Retinal pigment epithelial cell (primary cell): Measurements from ENCODE around the gene CAMSAP3.

Source experiments
- DNase-seq: peaks from one replicate; pipeline ENCODE4 v3.0.0-alpha.2; 2010; ENCODE audit warnings: low read depth
- H3K4me3 ChIP-seq: 2 replicates; pipeline ENCODE4 v1.5.1; 2011; ENCODE audit warnings: mild to moderate bottlenecking, low read length, control low read depth, moderate library complexity
- TF ChIP-seq, protein P1 (sequence below): conservative IDR thresholded peaks from 2 replicates; pipeline ENCODE4 v1.5.1; 2011; ENCODE audit warnings: low read depth, low read length, control low read depth, inconsistent platforms

Gene CAMSAP3

DNA sequence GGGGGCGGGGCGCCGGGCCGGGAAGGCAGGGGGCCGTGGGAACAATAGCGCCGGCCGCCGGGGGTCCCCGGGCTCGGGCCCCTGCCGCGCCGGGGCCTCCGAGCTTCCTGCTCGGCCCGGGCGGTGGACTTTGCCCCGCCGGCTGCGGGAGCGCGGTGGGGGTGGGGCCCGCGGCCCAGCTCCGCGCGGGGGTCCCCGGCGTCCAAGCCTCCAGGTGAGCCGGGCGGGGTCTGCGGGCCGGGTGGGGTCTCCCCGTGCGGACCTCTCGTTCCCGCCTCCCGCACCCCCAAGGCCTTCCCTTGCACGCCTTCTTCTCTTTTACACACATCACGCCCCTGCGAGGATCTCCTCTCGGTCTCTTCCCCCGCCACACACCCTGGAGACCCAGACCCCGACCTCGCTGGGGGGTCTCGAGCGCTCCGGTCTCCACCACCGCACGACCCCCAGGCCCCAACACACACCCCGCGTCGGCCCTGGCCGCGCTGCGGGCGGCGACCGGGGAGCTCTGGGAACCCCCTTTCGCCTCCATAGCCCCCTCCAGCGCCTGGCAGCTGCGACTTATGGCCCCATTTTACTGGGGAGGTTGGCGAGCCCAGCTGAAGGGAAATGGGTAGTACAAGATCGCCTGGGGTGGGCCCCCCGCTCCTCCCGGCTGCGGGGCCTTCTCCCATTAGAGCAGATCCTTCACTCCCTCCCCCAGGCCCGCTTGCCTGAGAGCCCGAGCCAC is 711 bp downstream of the CAMSAP3 start:
- peak overlapping the region; percentile 57 for H3K4me3 ChIP-seq
- TF ChIP-seq, protein P1, sequence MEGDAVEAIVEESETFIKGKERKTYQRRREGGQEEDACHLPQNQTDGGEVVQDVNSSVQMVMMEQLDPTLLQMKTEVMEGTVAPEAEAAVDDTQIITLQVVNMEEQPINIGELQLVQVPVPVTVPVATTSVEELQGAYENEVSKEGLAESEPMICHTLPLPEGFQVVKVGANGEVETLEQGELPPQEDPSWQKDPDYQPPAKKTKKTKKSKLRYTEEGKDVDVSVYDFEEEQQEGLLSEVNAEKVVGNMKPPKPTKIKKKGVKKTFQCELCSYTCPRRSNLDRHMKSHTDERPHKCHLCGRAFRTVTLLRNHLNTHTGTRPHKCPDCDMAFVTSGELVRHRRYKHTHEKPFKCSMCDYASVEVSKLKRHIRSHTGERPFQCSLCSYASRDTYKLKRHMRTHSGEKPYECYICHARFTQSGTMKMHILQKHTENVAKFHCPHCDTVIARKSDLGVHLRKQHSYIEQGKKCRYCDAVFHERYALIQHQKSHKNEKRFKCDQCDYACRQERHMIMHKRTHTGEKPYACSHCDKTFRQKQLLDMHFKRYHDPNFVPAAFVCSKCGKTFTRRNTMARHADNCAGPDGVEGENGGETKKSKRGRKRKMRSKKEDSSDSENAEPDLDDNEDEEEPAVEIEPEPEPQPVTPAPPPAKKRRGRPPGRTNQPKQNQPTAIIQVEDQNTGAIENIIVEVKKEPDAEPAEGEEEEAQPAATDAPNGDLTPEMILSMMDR: peak; percentile 9
- no peak for DNase-seq

- no peak for DNase-seq
- TF ChIP-seq, protein P1: no peak
- no peak overlapping the region for H3K4me3 ChIP-seq
These were observed 2.0 kb downstream of the CAMSAP3 start for GRCh38 chr19:7597689-7598088.

GRCh38 chr19:7598180-7598579 is 2.5 kb downstream of the CAMSAP3 start:
- no peak overlapping the region for H3K4me3 ChIP-seq
- TF ChIP-seq, protein P1: no peak
- DNase-seq: no peak

DNA sequence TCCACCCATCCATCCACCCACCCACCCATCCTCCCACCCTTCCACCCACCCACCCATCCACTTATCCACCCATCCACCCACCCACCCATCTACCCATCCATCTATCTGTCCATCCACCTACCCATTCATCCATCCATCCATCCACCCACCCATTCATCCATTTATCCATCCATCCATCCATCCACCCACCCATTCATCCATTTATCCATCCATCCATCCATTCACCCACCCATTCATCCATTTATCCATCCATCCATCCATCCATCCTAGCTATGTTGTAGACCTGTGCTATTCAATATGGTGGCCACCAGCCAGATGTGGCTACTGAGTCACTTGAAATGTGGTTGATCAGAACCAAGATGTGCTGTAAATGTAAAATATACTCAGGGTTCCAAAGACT is 5.1 kb downstream of the CAMSAP3 start:
- TF ChIP-seq, protein P1: no peak
- DNase-seq: no peak
- H3K4me3 ChIP-seq: no peak overlapping the region

GRCh38 chr19:7602240-7602934 is 6.7 kb downstream of the CAMSAP3 start:
- no peak overlapping the region for H3K4me3 ChIP-seq
- DNase-seq: no peak
- TF ChIP-seq, protein P1: no peak

GRCh38 chr19:7602935-7603497 is 7.4 kb downstream of the CAMSAP3 start:
- no peak overlapping the region for H3K4me3 ChIP-seq
- TF ChIP-seq, protein P1: no peak
- no peak for DNase-seq
